ENCODE measurements around the gene LYRM7. TPM values are rescaled to one million over a fixed set of nuclear protein-coding genes. Genes with fewer than 3 reads are reported as not detected.
"Not testable (repeated sequence)": the region's sequence is repeated elsewhere in the genome, so short reads cannot be mapped to it uniquely, and the experiment has no call there.

Gene LYRM7
- total RNA-seq: 1 to 10 TPM; 6.3 to 7.6 TPM

- no peaks in the 10 kb centered on the region for H3K27me3 ChIP-seq (replicated peaks; ENCODE audit: insufficient read depth)
- no peaks in the 10 kb centered on the region for H3K9me3 ChIP-seq
- no peaks in the 10 kb centered on the region for H3K36me3 ChIP-seq
- intact Hi-C loops (cut with DNase I): no loop called here
- H3K4me1 ChIP-seq (replicated peaks): no peaks in the 10 kb centered on the region
- peak within 1 kb of the TSS; percentile 79 to 81 for H3K27ac ChIP-seq
- DNase-seq (ENCODE audit: low spot score): peak; percentile 98
- under 1% methylated on average over 42 of the region's 42 CpGs for WGBS
- TF ChIP-seq POLR2AphosphoS5 (IDR thresholded peaks at IDR 0.05) (peak; percentile 98), POLR2A (IDR thresholded peaks at IDR 0.05) (peak; percentile 72)
- TF ChIP-seq, protein P1, sequence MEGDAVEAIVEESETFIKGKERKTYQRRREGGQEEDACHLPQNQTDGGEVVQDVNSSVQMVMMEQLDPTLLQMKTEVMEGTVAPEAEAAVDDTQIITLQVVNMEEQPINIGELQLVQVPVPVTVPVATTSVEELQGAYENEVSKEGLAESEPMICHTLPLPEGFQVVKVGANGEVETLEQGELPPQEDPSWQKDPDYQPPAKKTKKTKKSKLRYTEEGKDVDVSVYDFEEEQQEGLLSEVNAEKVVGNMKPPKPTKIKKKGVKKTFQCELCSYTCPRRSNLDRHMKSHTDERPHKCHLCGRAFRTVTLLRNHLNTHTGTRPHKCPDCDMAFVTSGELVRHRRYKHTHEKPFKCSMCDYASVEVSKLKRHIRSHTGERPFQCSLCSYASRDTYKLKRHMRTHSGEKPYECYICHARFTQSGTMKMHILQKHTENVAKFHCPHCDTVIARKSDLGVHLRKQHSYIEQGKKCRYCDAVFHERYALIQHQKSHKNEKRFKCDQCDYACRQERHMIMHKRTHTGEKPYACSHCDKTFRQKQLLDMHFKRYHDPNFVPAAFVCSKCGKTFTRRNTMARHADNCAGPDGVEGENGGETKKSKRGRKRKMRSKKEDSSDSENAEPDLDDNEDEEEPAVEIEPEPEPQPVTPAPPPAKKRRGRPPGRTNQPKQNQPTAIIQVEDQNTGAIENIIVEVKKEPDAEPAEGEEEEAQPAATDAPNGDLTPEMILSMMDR (IDR thresholded peaks at IDR 0.05): peak in 2 of 4 experiments; percentile 20 to 24
- peak within 1 kb of the TSS; percentile 44 to 48 for H3K4me3 ChIP-seq
Measured at GRCh38 chr5:131170540-131171275, at the start of gene LYRM7. TSS of gene LYRM7 (plus strand) at chr5:131170944. CDS start at chr5:131171021, 77 bp downstream.

GRCh38 chr5:131127244-131127643 lies 43.5 kb upstream of the LYRM7 start:
- H3K27ac ChIP-seq; H3K4me1 ChIP-seq (replicated peaks); H3K9me3 ChIP-seq; DNase-seq (ENCODE audit: low spot score); H3K4me3 ChIP-seq; H3K36me3 ChIP-seq; H3K27me3 ChIP-seq (replicated peaks; ENCODE audit: insufficient read depth); intact Hi-C loops (cut with DNase I): not testable (repeated sequence)
- WGBS: 96% methylated on average over 2 of the region's 2 CpGs

- no peak overlapping the region for H3K27ac ChIP-seq
- no peaks in the 10 kb centered on the region for H3K36me3 ChIP-seq
- no peaks in the 10 kb centered on the region for H3K27me3 ChIP-seq (replicated peaks; ENCODE audit: insufficient read depth)
- H3K9me3 ChIP-seq: no peaks in the 10 kb centered on the region
- H3K4me1 ChIP-seq (replicated peaks): no peaks in the 10 kb centered on the region
- WGBS: 38% methylated on average over 4 of the region's 4 CpGs
- H3K4me3 ChIP-seq: no peak overlapping the region
- no peak for TF ChIP-seq POLR2A (IDR thresholded peaks at IDR 0.05)
- intact Hi-C loops (cut with DNase I): no loop called here
- DNase-seq (ENCODE audit: low spot score): no peak
Measured at GRCh38 chr5:131129306-131129705, 41.4 kb upstream of the LYRM7 start.

DNA sequence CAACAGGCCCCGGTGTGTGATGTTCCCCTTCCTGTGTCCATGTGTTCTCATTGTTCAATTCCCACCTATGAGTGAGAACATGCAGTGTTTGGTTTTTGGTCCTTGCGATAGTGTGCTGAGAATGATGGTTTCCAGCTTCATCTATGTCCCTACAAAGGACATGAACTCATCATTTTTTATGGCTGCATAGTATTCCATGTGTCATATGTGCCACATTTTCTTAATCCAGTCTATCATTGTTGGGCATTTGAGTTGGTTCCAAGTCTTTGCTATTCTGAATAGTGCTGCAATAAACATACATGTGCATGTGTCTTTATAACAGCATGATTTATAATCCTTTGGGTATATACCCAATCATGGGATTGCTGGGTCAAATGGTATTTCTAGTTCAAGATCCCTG lies 37.7 kb upstream of the LYRM7 start:
- DNase-seq (ENCODE audit: low spot score); H3K27me3 ChIP-seq (replicated peaks; ENCODE audit: insufficient read depth); H3K36me3 ChIP-seq; H3K4me3 ChIP-seq; H3K27ac ChIP-seq; H3K4me1 ChIP-seq (replicated peaks); H3K9me3 ChIP-seq; intact Hi-C loops (cut with DNase I): not testable (repeated sequence)
- WGBS: 92% methylated on average over 2 of the region's 2 CpGs

DNA sequence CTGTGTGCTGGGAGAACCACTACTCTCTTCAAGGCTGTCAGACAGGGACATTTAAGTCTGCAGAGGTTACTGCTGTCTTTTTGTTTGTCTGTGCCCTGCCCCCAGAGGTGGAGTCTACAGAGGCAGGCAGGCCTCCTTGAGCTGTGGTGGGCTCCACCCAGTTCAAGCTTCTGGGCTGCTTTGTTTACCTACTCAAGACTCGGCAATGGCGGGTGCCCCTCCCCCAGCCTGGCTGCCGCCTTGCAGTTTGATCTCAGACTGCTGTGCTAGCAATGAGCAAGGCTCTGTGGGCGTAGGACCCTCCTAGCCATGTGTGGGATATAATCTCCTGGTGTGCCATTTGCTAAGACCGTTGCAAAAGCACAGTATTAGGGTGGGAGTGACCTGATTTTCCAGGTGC lies 32.3 kb upstream of the LYRM7 start:
- WGBS: 89% methylated on average over 5 of the region's 5 CpGs
- H3K4me3 ChIP-seq; H3K4me1 ChIP-seq (replicated peaks); H3K9me3 ChIP-seq; H3K36me3 ChIP-seq; H3K27ac ChIP-seq; intact Hi-C loops (cut with DNase I); DNase-seq (ENCODE audit: low spot score); H3K27me3 ChIP-seq (replicated peaks; ENCODE audit: insufficient read depth): not testable (repeated sequence)

DNA sequence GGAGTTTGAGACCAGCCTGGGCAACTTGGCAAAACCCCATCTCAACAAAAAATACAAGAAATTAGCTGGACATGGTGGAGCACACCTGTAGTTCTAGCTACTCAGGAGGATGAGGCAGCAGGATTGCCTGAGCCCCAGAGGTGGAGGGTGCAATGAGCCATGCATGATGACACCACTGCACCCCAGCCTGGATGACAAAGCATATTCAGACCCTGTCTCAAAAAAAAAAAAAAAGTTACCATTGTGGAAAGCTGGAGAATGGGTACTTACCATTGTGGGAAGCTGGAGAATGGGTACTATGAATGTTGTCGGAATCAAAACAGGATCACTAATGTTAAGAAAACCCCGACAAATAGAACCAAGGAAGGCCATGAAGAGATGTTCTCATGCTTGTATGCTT lies 31.4 kb upstream of the LYRM7 start:
- intact Hi-C loops (cut with DNase I): no loop called here
- Histone ChIP-seq H3K27me3 (replicated peaks; ENCODE audit: insufficient read depth) (no peaks in the 10 kb centered on the region), H3K9me3 (no peaks in the 10 kb centered on the region)

More for the DNA sequence above, 31.4 kb upstream of the LYRM7 start:
- Histone ChIP-seq H3K4me1 (replicated peaks) (no peaks in the 10 kb centered on the region), H3K36me3 (no peaks in the 10 kb centered on the region), H3K4me3 (no peak overlapping the region), H3K27ac (no peak overlapping the region)
- 98% methylated on average over 2 of the region's 2 CpGs for WGBS
- TF ChIP-seq POLR2AphosphoS5 (IDR thresholded peaks at IDR 0.05): no peak
- no peak for TF ChIP-seq POLR2A (IDR thresholded peaks at IDR 0.05)
- TF ChIP-seq, protein P1 (IDR thresholded peaks at IDR 0.05): no peak
- no peak for DNase-seq (ENCODE audit: low spot score)

Data from prostate gland (tissue), 2 donors.